H1 (cell line): Measurements from ENCODE around the gene FSTL4. TPM values are rescaled to one million over a fixed set of nuclear protein-coding genes. Genes with fewer than 3 reads are reported as not detected.

ENCODE experiments used
- CTCF ChIA-PET: fragments of 300-600 bp; sonication (Branson Sonifier 250); formaldehyde crosslinking; loops from one replicate; lab custom pipeline; 2021; ENCODE audit not compliant: partially characterized antibody; lab: Charles Lee
- POLR2A ChIA-PET: fragments of 300-600 bp; sonication (Branson Sonifier 250); formaldehyde crosslinking; loops from one replicate; lab custom pipeline; 2021; ENCODE audit warnings: inconsistent platforms; ENCODE audit not compliant: partially characterized antibody; lab: Charles Lee
- DNase-seq, 2 experiments: peaks; one replicate each; pipeline versions ENCODE4 v3.0.0 to v3.0.0-alpha.2; 2010 to 2022; ENCODE audit warnings: low spot score in 2 of 2, low read depth in 1 of 2, mixed read lengths in 1 of 2
- FAIRE-seq: peaks from 2 replicates; lab custom pipeline; 2011; peaks lifted over from hg19 to GRCh38; lab: Jason Lieb, UNC
- H2AFZ ChIP-seq: 2 replicates; pipeline ENCODE4 v1.8.1; 2012; ENCODE audit warnings: low read length, inconsistent platforms
- H2AK5ac ChIP-seq: 2 replicates; pipeline ENCODE4 v1.6.1; 2013; ENCODE audit warnings: low read depth, low read length
- H2BK120ac ChIP-seq: replicated peaks from 2 replicates; pipeline ENCODE3; 2013; ENCODE audit warnings: low read depth, low read length, inconsistent platforms
- H2BK12ac ChIP-seq: 2 replicates; pipeline ENCODE4 v1.6.1; 2013; ENCODE audit warnings: low read depth, low read length
- H2BK15ac ChIP-seq: 2 replicates; pipeline ENCODE4 v1.6.1; 2013; ENCODE audit warnings: low read length
- H2BK20ac ChIP-seq: 2 replicates; pipeline ENCODE4 v1.6.1; 2013; ENCODE audit warnings: low read length
- H2BK5ac ChIP-seq: 2 replicates; pipeline ENCODE4 v1.6.1; 2013; ENCODE audit warnings: low read depth, low read length
- H3K14ac ChIP-seq: 2 replicates; pipeline ENCODE4 v1.6.1; 2013; ENCODE audit warnings: inconsistent platforms; ENCODE audit not compliant: insufficient read length
- H3K18ac ChIP-seq: 2 replicates; pipeline ENCODE4 v1.6.1; 2013; ENCODE audit warnings: low read length; ENCODE audit errors: extremely low read depth
- H3K23ac ChIP-seq: 2 replicates; pipeline ENCODE4 v1.6.1; 2013; ENCODE audit warnings: inconsistent platforms; ENCODE audit not compliant: insufficient read length
- H3K23me2 ChIP-seq: 2 replicates; pipeline ENCODE4 v1.6.1; 2013; ENCODE audit warnings: low read depth, low read length
- H3K27ac ChIP-seq: 2 replicates; pipeline ENCODE4 v1.6.1; 2011; ENCODE audit warnings: low read depth, low read length, inconsistent platforms
- H3K27me3 ChIP-seq, 4 experiments: replicated peaks in 1 of 4; 1 replicate in 1 of 4; 2 replicates in 3 of 4; pipeline versions ENCODE4 v1.6.1 to v1.8.1; 2011 to 2013; ENCODE audit warnings: low read length in 3 of 4, mild to moderate bottlenecking in 3 of 4, inconsistent platforms in 2 of 4, mixed read lengths in 2 of 4, moderate library complexity in 1 of 4; ENCODE audit not compliant: control insufficient read depth in 3 of 4, insufficient read depth in 3 of 4; ENCODE audit errors: extremely low read depth in 1 of 4
- H3K36me3 ChIP-seq, 4 experiments: 2 replicates each; pipeline versions ENCODE4 v1.6.1 to v1.8.1; 2011 to 2013; ENCODE audit warnings: mild to moderate bottlenecking in 4 of 4, low read length in 3 of 4, moderate library complexity in 2 of 4, control low read depth in 1 of 4, inconsistent platforms in 1 of 4; ENCODE audit not compliant: insufficient read depth in 4 of 4, control insufficient read depth in 2 of 4
- H3K4ac ChIP-seq: replicated peaks from 2 replicates; pipeline ENCODE3; 2013; ENCODE audit warnings: low read length, low read depth, mixed read lengths, inconsistent platforms; ENCODE audit not compliant: insufficient read length
- H3K4me1 ChIP-seq, 4 experiments: replicated peaks in 1 of 4; 1 replicate in 1 of 4; 2 replicates in 3 of 4; pipeline versions ENCODE4 v1.6.1 to v1.8.1; 2011 to 2013; ENCODE audit warnings: low read length in 3 of 4, inconsistent platforms in 2 of 4, mixed read lengths in 1 of 4; ENCODE audit not compliant: insufficient read depth in 4 of 4, control insufficient read depth in 3 of 4
- H3K4me2 ChIP-seq, 2 experiments: 2 replicates each; pipeline versions ENCODE4 v1.6.1 to v1.8.1; 2011 to 2013; ENCODE audit warnings: low read depth in 2 of 2, low read length in 2 of 2, control low read depth in 1 of 2, inconsistent platforms in 1 of 2, mild to moderate bottlenecking in 1 of 2; ENCODE audit not compliant: insufficient read depth in 1 of 2
- H3K4me3 ChIP-seq, 4 experiments: fragments of 200-600, 300-600 bp in 1 of 4; sonication (generic), shearing (Covaris generic), sonication (Bioruptor Twin) in 1 of 4; 2 replicates each; pipeline versions ENCODE4 v1.5.1 to v1.8.1; 2011 to 2016; ENCODE audit warnings: low read length in 4 of 4, low read depth in 3 of 4, control low read depth in 2 of 4, inconsistent platforms in 2 of 4, mild to moderate bottlenecking in 2 of 4, mixed read lengths in 1 of 4, moderate library complexity in 1 of 4; ENCODE audit not compliant: insufficient read depth in 2 of 4; ENCODE audit errors: extremely low read depth in 1 of 4
- H3K56ac ChIP-seq: replicated peaks from 2 replicates; pipeline ENCODE3; 2013; ENCODE audit warnings: low read depth, mild to moderate bottlenecking, mixed read lengths, low read length, inconsistent platforms; ENCODE audit not compliant: insufficient read length
- H3K79me1 ChIP-seq: 2 replicates; pipeline ENCODE4 v1.6.1; 2013; ENCODE audit warnings: low read depth, low read length, control low read depth
- H3K79me2 ChIP-seq, 2 experiments: 2 replicates each; pipeline versions ENCODE4 v1.6.1 to v1.8.1; 2012 to 2013; ENCODE audit warnings: low read length in 2 of 2, mild to moderate bottlenecking in 2 of 2, inconsistent platforms in 1 of 2; ENCODE audit not compliant: insufficient read depth in 2 of 2, control insufficient read depth in 1 of 2
- H3K9ac ChIP-seq, 4 experiments: replicated peaks in 1 of 4; 1 replicate in 1 of 4; 2 replicates in 3 of 4; pipeline versions ENCODE4 v1.6.1 to v1.8.1; 2011 to 2013; ENCODE audit warnings: low read depth in 3 of 4, low read length in 3 of 4, control low read depth in 2 of 4, mild to moderate bottlenecking in 2 of 4, moderate library complexity in 2 of 4, inconsistent platforms in 1 of 4; ENCODE audit errors: extremely low read depth in 1 of 4
- H3K9me3 ChIP-seq, 2 experiments: 2 replicates each; pipeline versions ENCODE4 v1.6.1 to v1.8.1; 2012 to 2013; ENCODE audit warnings: mild to moderate bottlenecking in 2 of 2, moderate library complexity in 2 of 2, control low read depth in 1 of 2, inconsistent platforms in 1 of 2, low read depth in 1 of 2, low read length in 1 of 2, mixed read lengths in 1 of 2; ENCODE audit not compliant: insufficient read depth in 2 of 2
- H4K20me1 ChIP-seq, 2 experiments: replicated peaks in 1 of 2; 2 replicates each; pipeline versions ENCODE3 to v1.8.1; 2011 to 2013; ENCODE audit warnings: inconsistent platforms in 2 of 2, low read length in 2 of 2, mild to moderate bottlenecking in 1 of 2; ENCODE audit not compliant: insufficient read depth in 2 of 2, control insufficient read depth in 1 of 2
- H4K5ac ChIP-seq: 2 replicates; pipeline ENCODE4 v1.6.1; 2013; ENCODE audit warnings: low read length, low read depth, mixed read lengths, inconsistent platforms; ENCODE audit not compliant: insufficient read length
- H4K8ac ChIP-seq: 2 replicates; pipeline ENCODE4 v1.8.0; 2013; ENCODE audit warnings: mild to moderate bottlenecking, moderate library complexity, low read length, inconsistent platforms; ENCODE audit not compliant: insufficient read depth; ENCODE audit errors: extremely low read depth
- H4K91ac ChIP-seq: replicated peaks from 2 replicates; pipeline ENCODE3; 2013; ENCODE audit warnings: low read length, mixed read lengths, inconsistent platforms; ENCODE audit not compliant: insufficient read length
- CHD1 ChIP-seq: IDR thresholded peaks from 2 replicates; pipeline ENCODE4 v1.6.1; 2012; ENCODE audit warnings: low read depth, low read length, improper control_type of control experiment
- CREB1 ChIP-seq: IDR thresholded peaks from 2 replicates; pipeline ENCODE4 v1.6.1; 2012; ENCODE audit warnings: inconsistent platforms
- EZH2 ChIP-seq: fragments of 200-600 bp; sonication (generic); IDR thresholded peaks from 2 replicates; pipeline ENCODE4 v1.7.1; 2012; ENCODE audit warnings: low read depth, mild to moderate bottlenecking, moderate library complexity, low read length, inconsistent platforms; ENCODE audit not compliant: severe bottlenecking
- GABPA ChIP-seq: IDR thresholded peaks from 2 replicates; pipeline ENCODE4 v1.6.1; 2011; ENCODE audit warnings: mild to moderate bottlenecking, low read length, moderate library complexity, borderline replicate concordance; ENCODE audit not compliant: insufficient read depth
- GTF2F1 ChIP-seq: IDR thresholded peaks from 2 replicates; pipeline ENCODE4 v1.6.1; 2012; ENCODE audit warnings: low read depth, low read length, improper control_type of control experiment, borderline replicate concordance
- JUND ChIP-seq: IDR thresholded peaks from 2 replicates; pipeline ENCODE4 v1.6.1; 2011; ENCODE audit warnings: mild to moderate bottlenecking, improper control_type of control experiment, low read length
- KDM1A ChIP-seq: fragments of 200-600, 300-600 bp; sonication (generic); IDR thresholded peaks from 2 replicates; pipeline ENCODE4 v1.7.1; 2016; ENCODE audit warnings: mild to moderate bottlenecking, low read length, borderline replicate concordance
- PHF8 ChIP-seq: fragments of 200-600 bp; sonication (generic); conservative IDR thresholded peaks from 2 replicates; pipeline ENCODE4 v1.7.1; 2012; ENCODE audit warnings: low read depth, mild to moderate bottlenecking, inconsistent platforms, low read length, moderate library complexity
- RNF2 ChIP-seq: fragments of 200-900, 300-1000 bp; sonication (generic); IDR thresholded peaks from 2 replicates; pipeline ENCODE4 v1.7.1; 2016; ENCODE audit warnings: borderline replicate concordance, low read depth, mild to moderate bottlenecking, antibody characterized with exemption, low read length; ENCODE audit not compliant: poor library complexity, severe bottlenecking; ENCODE audit errors: missing control alignments
- SP4 ChIP-seq: IDR thresholded peaks from 2 replicates; pipeline ENCODE4 v1.6.1; 2012; ENCODE audit warnings: low read length, inconsistent platforms
- WGBS, 2 experiments: shearing (Covaris generic) in 1 of 2; methylation state at CpG; one replicate each; pipeline versions ENCODE4 v1.1.6 to v1.1.7; 2013 to 2015; ENCODE audit warnings: low lambda C conversion rate in 2 of 2, mixed read lengths in 2 of 2, inconsistent platforms in 1 of 2, low coverage in 1 of 2, missing lambda C conversion rate in 1 of 2; ENCODE audit not compliant: insufficient replicate concordance in 2 of 2, insufficient coverage in 1 of 2, insufficient read length in 1 of 2; ENCODE audit errors: extremely low coverage in 1 of 2, missing lambda C conversion rate in 1 of 2; 5-methylcytosine and 5-hydroxymethylcytosine counted together
- polyA plus RNA-seq, 7 experiments: library from polyadenylated mRNA; depleted of rRNA in 3 of 7; stranded (reverse) in 5 of 7; unstranded in 2 of 7; fragments of >200 nt in 5 of 7; fragments of 200-250 nt in 2 of 7; gene quantifications; 1 replicate in 5 of 7; 2 replicates in 1 of 7; 4 replicates in 1 of 7; pipeline versions ENCODE4 v1.2.1 to v1.2.3, GENCODE V29; 2011 to 2013; ENCODE audit warnings: missing spikeins in 2 of 7, mixed read lengths in 2 of 7
- total RNA-seq: library from RNA; stranded (reverse); fragmentation: NEBNext Ultra II Directional; extraction: Animal tissue kit (Norgen Biotek cat#: 25700); gene quantifications from 2 replicates; pipeline ENCODE4 v1.2.1, GENCODE V29; 2021
- TF ChIP-seq, protein P1 (sequence below): IDR thresholded peaks from 2 replicates; pipeline ENCODE4 v1.6.1; 2011; ENCODE audit warnings: low read depth, mild to moderate bottlenecking, low read length; ENCODE audit not compliant: insufficient read depth

FSTL4 gene
- total and polyA plus RNA-seq, 2 of the 8 experiments (the other 6 are each of a cell fraction or from before 2014, with no cell fraction given), result 3.1 to 4.1 TPM

DNA sequence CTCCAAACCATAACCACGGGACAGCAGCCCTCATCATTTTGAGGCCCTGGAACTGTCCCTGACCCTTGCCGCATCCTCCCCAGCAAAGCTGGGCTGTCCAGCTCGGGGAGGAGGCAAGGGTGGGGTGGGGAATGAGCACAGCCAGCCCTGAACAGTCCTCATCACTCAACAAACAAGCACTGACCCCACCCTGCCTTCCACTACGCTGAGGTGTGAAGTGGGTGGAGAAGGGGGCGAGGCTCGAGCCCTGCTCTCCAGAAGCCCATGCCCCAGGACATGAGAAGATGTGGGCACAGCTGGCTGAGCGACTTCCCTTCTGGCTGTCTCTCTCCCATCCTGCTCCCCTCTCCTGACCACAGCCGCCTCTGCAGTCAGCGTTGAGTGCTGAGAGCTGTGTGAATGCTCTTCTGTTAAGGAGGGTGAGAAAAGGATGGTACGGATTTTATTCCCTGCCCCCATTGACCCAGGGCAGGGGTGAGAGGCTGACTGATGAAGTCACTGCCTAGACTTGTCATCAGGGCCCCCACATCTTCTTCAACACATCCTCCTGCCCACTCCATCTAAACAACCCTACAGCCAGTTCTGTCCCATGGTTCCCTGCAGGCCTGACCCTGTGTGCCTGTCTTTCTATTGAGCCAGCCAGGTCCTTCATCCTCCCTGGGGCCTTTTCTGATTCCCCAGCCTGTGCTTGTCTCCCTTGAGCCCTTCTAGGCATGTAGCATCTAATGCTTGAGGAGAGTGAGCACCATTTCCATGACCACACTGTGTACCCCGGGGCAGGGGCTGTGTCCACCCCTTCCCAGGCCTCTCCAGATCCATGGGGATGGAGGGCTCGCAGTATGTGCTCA is 276.0 kb downstream of the FSTL4 start:
- ChIA-PET CTCF (interaction anchor here (1.2 to 7.5 kb wide), 5 partner anchors 9 to 333 kb away, joined by 3 to 50 read pairs (median 4); no protein-coding TSS in a partner anchor), POLR2A (no interaction called here)
- Histone ChIP-seq H3K23ac (no peak overlapping the region), H2BK12ac (no peak overlapping the region; the same call in 1 of the 2 replicates), H3K9me3 (no peaks in the 10 kb centered on the region), H3K36me3 (no peaks in the 10 kb centered on the region), H3K14ac (no peak overlapping the region), H3K9ac (no peak overlapping the region), H3K23me2 (no peaks in the 10 kb centered on the region), H3K79me1 (no peaks in the 10 kb centered on the region), H4K20me1 (no peaks in the 10 kb centered on the region), H2BK5ac (0 out of 2 replicates have a peak overlapping the region, but pooled peaks have one; percentile 19), H3K27ac (no peak overlapping the region), H4K91ac (no peak overlapping the region), H2BK15ac (no peak overlapping the region), H2AFZ (no peak overlapping the region), H3K4ac (no peak overlapping the region), H3K56ac (no peak overlapping the region), H3K79me2 (no peaks in the 10 kb centered on the region), H4K5ac (no peak overlapping the region), H3K27me3 (no peaks in the 10 kb centered on the region; a peak in 1 of 7 replicates), H2AK5ac (no peak overlapping the region), H3K4me1 (peaks cover 0 to 23% (median 5%) of the 10 kb centered on the region in 4 experiments; a peak in 6 of 7 replicates), H2BK20ac (no peak overlapping the region), H3K18ac (no peak overlapping the region), H3K4me2 (no peak overlapping the region), H4K8ac (no peak overlapping the region), H3K4me3 (no peak overlapping the region), H2BK120ac (no peak overlapping the region)
- 86% methylated on average over 11 of the region's 12 CpGs; no CpG with 5 or more reads in 1 of the 2 experiments for WGBS, 2 experiments
- FAIRE-seq (no peak), DNase-seq (no peak)
- TF ChIP-seq PHF8, result no peak
- TF ChIP-seq EZH2, result no peak
- TF ChIP-seq CHD1, result no peak
- TF ChIP-seq, protein P1, sequence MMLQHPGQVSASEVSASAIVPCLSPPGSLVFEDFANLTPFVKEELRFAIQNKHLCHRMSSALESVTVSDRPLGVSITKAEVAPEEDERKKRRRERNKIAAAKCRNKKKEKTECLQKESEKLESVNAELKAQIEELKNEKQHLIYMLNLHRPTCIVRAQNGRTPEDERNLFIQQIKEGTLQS, result no peak
- TF ChIP-seq GTF2F1, result no peak
- no peak for TF ChIP-seq GABPA
- no peak for TF ChIP-seq KDM1A
- TF ChIP-seq SP4, result no peak
- TF ChIP-seq CREB1, result no peak
- TF ChIP-seq RNF2, result no peak
- no peak for TF ChIP-seq JUND
